HL-60 (cell line): ENCODE data around the gene ZBTB7C.

Experiments
- GABPA ChIP-seq: IDR thresholded peaks from 2 replicates; pipeline ENCODE4 v1.6.1; 2012; ENCODE audit warnings: low read depth
- POLR2AphosphoS5 ChIP-seq: IDR thresholded peaks from 2 replicates; pipeline ENCODE4 v1.6.1; 2012; ENCODE audit warnings: low read depth

- no peak for TF ChIP-seq POLR2AphosphoS5
- TF ChIP-seq GABPA: no peak
Measured at GRCh38 chr18:48045744-48046143, 363.4 kb downstream of the ZBTB7C start.
